Stimulated activated CD4-positive, alpha-beta T cell treated with anti-CD3 and anti-CD28 coated beads, Interleukin-12 subunit alpha, Interleukin-12 subunit beta, amount 100 ng/mL, for 24 hours (primary cell): ENCODE measurements around the gene PLCH2.

ENCODE experiments used
- DNase-seq, 2 experiments: peaks; one replicate each; pipeline ENCODE4 v3.0.0-alpha.2; 2020; ENCODE audit warnings: low read depth in 2 of 2

PLCH2 gene, protein sequence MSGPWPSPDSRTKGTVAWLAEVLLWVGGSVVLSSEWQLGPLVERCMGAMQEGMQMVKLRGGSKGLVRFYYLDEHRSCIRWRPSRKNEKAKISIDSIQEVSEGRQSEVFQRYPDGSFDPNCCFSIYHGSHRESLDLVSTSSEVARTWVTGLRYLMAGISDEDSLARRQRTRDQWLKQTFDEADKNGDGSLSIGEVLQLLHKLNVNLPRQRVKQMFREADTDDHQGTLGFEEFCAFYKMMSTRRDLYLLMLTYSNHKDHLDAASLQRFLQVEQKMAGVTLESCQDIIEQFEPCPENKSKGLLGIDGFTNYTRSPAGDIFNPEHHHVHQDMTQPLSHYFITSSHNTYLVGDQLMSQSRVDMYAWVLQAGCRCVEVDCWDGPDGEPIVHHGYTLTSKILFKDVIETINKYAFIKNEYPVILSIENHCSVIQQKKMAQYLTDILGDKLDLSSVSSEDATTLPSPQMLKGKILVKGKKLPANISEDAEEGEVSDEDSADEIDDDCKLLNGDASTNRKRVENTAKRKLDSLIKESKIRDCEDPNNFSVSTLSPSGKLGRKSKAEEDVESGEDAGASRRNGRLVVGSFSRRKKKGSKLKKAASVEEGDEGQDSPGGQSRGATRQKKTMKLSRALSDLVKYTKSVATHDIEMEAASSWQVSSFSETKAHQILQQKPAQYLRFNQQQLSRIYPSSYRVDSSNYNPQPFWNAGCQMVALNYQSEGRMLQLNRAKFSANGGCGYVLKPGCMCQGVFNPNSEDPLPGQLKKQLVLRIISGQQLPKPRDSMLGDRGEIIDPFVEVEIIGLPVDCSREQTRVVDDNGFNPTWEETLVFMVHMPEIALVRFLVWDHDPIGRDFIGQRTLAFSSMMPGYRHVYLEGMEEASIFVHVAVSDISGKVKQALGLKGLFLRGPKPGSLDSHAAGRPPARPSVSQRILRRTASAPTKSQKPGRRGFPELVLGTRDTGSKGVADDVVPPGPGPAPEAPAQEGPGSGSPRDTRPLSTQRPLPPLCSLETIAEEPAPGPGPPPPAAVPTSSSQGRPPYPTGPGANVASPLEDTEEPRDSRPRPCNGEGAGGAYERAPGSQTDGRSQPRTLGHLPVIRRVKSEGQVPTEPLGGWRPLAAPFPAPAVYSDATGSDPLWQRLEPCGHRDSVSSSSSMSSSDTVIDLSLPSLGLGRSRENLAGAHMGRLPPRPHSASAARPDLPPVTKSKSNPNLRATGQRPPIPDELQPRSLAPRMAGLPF (N-terminal part only)

DNA sequence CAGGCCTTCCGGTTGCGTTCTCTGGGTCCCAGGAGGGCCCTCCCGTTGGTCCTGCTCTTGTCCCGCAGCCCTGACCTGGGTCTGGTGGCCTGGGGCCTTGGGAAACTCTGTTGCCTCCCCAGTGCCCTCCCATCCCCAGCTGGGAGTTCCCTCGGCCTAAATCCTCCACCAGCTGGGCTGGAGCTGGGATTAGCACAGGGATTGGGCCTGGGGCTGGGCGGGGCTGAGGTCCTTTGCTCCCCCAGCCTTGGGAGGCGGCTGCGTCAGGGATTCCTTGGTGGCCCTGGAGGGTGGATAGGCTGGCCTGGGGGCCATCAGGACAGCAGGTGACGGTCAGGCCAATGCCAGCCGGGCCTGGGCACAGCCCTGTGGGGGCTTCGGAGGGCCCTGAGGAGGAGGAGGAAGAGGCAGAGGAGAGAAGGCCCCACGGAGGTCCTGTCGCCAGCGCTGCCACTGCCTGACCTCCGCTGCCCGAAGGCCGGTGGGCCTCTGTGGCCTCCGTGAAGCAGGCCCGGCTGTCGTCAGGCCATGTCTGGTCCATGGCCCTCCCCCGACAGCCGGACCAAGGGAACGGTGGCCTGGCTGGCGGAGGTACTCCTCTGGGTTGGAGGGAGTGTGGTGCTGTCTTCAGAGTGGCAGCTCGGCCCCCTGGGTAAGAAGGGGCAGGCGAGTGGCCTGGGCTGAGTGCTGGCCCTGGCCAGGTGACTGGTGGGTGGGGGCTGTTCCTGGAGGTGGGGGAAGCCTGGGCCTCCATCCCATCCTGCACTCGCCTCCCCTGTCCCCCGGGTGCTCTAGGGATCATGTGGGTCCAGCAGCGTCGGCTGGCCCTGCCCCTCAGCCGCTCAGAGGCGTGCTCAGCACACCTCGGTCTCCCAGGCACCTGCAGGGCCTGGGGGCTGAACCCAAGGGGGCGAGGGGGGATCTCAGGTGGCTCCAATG, at the start of gene PLCH2:
Gene PLCH2, plus strand, starts transcription at position 229 of the 939 bp plus-strand sequence. Its CDS starts 300 bp downstream, at position 529.
- DNase-seq = no peak

DNA sequence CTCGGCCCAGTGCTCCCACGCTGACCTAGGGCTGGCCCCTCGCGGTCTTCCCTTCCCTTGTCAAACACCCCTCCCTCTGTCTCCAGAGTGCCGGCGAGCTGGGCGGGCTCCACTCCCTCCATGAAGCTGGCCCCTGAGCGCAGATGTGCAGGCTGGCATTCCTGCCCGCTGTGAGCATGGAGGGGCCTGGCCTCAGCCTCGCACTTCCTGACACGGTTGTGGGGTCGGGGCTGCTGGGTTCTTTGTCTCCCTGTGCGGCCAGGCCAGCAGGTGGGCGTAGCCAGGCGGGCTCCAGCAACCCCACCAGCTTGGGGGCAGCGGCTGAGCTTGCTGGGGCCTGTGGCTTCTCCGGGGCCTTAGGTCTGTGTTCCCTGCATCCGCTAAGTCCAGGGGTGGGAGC, 49.5 kb upstream of the PLCH2 start:
- DNase-seq = no peak

DNA sequence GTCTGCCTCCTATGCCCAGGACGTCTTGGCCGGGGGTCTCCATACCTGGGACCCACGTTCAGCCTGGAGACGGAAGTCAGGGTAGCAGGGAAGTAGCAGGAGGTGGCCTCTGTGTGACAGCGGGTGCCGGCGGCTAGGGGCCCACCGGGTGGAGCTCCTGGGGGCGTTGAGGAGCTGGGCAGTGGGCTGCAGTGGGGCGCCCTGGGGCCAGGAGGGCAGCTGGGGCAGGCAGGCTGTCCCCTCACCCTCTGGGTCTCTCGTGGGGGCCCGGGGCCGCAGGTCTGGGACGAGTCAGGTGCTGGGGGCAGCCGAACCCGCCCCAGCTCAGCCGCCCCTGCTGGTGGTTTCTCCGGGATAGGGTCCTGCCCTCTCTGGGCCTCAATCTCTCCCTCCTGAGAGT, 49.0 kb upstream of the PLCH2 start:
- DNase-seq = no peak

DNA sequence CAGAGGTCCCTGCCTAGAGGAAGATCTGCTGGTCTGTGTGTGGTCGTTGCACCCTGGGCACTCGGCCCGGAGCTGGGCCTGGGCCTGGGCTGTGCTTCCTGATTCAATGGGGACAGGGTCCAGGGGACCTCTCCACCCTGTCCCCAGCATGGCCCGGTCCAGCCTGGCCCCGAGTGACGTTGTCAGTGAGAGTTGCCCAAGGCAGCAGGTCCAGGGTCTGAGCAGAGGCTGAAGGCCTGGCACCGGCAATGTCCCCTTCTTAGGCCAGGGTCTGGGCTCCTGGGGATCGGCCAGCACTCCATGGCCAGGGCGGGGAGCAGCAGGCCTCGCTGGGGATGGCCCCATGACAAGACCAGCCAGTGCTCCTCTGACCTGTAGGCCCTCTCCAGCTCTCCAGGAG, 48.1 kb upstream of the PLCH2 start:
- no peak for DNase-seq

DNA sequence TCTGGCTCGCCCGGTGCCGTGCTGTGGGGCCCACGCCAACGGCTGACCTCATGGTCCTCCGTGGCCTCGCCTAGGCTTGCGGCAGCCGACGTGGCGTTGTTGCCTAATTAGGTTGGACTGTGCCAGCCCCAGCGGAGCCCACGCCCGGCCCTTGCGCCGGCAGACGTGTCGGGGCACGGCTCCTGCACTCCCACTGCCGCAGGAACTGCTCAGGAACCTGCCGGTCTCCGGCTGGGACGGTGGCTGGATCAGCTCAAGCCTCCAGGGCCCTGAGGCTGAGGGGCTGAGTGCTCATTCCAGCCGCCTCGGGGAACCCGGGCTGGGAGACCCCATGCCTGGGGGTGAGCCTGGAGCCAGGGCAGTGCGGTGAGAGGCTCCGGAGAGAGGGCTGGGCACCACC, 47.6 kb upstream of the PLCH2 start:
- no peak for DNase-seq

DNA sequence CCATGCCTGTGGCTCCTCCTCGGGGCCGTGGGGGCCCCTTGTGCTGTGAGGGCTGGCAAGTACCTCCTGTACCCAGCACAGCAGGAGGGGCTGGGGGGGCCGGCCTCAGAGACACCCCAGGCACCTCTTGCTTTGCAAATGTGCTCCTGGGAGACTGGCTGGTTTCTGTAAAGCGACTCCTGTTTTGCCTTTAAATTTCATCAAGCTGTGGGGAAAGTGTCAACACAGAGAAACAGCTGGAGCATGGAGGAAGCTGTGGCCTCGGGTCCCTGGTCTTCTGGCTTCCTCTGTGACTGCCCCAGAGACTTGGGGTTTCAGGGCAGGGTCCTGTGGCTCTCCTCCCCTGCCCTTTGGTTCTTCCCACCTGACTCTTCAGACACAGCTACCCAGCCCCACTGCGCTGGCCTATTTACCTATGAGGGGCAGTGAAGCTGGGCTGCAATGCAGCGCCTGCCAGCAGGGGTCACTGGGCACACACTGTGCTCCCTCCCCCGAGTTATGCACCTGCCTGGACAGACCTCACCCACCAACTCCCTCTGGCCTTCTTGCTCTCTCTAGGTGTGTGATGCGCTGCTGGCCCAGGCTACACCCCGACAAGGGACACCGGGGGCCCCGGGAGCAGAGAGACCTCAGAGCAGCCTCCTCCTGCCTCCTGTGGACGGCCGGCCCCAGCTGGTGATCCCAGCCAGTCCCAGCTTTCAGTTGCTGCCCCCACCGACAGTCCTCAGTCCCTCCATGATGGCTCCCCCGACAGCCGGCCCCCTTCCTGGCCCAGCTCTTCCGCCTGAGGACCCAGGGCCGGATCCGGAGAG, 46.1 kb upstream of the PLCH2 start:
- no peak for DNase-seq

DNA sequence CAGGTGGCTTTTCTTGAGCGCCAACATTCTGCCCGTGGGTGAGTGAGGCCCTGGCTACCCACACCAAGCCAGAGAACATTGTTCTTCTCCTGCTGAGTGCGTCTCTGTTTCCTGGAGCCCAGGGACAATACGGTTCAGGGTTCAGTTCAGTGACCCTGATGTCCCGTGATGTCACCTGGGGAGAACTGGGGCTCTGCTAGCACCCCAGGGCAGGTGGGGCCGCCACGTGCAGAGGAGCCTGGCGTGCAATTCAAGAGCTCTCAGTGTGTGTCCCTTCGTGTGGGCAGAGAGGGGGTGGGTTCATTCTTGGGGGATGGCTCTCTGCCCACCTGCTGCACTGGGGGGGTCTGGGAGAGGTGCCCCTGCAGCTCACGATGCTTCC, 45.5 kb upstream of the PLCH2 start:
- DNase-seq = no peak

DNA sequence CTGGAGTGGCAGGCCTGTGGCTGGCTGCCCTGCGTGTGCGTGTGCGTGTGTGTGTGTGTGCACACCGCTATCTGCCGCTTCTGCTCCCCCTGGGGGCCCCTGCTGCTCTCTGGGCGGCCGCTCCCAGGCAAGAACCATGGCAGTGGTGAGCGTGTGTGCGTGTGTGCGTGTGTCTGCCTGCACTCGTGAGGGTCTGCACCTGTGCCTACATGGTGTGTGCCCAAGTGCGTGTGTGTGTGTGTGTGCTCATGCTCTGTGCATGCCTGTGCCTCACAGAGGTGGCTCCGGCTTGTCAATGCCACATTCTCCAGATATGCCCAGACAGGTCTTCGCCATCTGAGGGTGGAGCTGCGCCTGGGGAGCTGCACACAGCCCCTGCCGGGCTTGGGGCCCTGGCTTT, 45.0 kb upstream of the PLCH2 start:
- no peak for DNase-seq

DNA sequence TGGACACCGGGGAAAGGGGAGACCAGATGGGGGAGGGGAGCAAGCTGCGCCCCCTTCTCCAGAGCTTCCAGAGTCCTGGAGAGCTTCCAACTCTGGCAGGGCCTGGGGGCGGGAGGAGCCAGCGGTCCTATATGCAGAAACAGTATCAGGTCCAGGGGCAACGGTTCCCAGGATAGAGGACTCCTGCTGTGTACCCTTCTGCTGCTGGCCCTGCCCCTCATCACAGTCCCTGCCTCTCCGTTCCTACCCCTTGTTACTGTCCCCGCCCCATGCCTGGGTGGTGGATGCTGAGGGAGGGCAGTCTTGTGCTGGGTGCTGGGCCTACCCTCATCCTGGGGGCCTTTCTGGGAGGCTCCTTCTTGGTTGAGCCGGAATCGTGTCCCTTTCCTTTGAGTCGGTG, 44.6 kb upstream of the PLCH2 start:
- DNase-seq = no peak

DNA sequence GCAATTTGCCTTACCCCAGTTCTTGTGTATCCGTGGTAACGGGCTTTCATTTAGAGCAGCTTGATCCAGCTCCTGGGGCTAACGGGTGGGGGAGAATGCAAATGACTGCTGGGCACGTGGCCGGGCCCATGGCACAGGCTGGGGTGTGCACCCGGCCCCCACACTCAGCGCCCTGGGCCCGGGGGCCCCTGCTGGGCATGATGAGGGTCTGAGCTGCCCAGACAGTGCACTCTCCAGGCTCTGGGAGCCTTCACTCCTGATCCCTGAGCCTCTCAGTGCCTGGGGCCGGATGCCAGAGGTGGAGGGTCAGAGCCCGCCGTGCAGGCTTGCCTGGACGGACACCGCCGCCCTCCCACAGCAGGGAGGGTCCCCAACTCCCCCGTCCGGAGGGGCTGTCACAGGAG, 43.6 kb upstream of the PLCH2 start:
- DNase-seq = no peak

DNA sequence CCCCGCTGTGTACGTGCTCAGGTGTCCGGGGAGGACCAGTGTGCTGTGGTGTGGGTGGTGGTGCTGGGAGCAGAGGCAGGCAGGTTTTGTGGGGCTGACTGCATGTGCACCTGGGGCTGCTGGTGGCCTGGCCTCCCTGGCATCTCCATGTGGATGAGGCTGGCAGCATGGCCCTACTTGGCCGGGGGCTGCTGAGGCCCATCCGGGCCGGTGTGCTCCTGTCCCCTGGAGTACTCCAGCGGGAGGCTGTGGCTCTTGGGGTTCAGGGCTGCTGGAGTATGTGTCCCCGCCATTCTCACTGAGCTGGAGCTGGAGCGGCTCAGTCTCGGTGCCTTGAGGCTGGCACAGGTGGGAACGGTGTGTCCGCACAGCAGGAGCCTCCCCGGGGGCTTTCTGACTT, 42.9 kb upstream of the PLCH2 start:
- no peak for DNase-seq

DNA sequence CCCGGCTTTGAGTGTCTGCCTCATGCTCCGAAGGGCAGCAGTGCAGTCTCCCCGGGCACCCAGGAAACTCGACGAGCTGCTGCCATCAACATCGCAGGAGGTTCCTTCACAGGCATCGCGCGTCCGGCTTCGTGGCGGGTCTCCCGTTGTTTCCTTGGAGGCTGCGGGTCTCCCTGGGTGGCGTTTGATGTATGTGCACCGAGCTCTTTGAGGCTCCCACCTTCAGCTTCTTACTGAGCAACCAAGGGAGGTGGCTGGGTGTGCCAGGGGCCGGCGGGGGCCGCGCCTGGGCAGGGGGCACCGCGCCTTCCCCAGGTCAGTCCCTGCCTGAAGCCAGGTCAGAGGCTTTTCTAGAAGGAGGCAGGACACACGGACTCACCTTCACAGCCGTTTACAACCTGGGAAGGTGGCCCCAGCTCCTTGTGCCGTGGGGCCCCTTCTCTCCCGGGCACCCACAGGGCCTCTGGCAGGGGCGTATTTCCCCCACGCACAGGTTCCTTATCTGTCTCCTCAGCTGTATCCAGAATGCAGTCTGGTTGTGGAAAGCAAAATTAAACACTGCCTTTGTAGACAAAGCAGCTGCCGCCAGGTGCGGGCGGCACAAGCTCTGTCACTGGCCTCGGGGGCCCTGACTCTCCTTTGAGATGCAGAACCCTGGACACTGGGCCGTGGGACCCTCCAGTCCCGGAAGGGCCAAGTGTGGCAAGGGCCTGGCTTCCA, 42.0 kb upstream of the PLCH2 start:
- no peak for DNase-seq

DNA sequence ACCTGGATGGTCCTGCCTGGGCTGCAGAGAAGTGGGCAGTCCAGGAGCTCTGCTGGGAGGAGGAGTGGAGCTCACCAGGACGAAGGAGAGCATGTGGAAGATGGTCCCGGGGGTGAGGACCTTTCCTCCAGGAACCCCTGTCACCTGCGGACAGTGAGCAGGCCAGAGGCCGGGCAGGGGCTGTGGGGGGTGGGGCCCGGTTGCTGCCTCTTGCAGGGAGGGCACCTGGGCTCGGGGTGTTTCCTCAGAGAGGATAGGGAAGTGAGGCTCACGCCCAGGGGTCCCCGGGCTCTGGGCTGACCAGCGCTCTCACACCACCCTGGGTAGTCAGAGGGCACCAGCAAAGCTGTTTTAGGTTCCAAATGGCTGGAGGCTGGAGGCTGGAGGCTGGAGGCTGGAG, 41.0 kb upstream of the PLCH2 start:
- DNase-seq = no peak

DNA sequence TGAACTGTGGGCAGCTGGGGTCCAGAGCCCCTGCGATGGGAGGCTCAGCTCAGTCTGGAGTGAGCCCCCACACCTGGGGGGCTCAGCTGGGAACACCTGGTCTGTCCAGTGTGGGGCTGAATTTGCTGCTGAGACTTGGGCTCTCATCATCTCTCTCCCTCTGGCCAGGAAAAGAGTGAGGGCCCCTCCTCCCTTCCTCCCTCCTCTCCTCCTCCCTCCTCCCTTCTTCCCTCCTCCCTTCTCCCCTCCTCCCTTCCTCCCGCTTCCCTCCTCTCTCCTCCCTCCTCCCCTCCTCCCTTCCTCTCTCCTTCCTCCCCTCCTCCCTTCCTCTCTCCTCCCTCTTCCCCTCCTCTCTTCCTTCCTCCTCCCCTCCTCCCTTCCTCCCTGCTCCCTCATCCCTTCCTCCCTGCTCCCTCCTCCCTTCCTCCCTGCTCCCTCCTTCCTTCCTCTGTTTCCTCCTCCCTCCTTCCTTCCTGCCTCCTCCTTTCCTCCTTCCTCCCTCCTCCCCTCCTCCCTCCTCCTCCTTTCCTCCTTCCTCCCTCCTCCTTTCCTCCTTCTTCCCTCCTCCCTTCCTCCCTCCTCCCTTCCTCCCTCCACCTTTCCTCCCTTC, 40.2 kb upstream of the PLCH2 start:
- DNase-seq = no peak

DNA sequence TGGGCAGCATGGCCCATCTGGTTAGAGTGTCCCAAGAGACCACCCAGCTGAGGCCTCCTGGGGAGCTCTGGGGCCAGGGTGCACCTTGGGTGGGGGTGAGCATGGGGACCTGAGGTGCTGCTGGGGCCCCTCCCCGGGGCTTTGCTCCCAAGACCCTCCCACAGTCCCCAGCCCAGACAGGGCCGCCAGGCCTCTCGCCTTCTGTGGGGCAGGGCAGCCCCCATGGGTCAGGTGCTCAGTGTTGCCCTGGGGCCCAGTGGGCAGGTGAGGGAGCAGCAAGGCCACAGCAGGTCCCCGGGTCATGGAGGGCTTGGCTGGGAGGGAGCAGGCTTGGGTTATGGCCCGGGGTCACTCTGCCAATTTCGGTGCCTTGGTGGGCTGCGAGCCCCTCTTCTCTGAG, 39.2 kb upstream of the PLCH2 start:
- no peak for DNase-seq

DNA sequence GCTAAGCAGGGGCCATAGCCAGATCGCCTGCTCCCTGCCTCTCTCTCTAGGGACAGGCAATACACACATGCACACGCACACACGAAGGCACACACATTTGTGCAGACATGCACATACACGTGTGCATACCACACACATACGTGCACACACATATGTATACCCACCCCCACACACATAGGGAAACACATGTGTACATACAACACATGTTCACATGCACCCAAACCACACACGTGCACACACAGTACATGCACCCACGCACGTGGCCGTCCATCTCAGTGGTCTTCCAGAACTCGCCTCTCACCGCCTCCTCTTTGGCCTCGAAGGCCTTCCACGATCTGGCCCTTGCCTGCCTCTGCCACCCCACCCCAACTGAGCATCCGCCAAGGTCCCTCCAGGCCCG, 38.5 kb upstream of the PLCH2 start:
- no peak for DNase-seq

DNA sequence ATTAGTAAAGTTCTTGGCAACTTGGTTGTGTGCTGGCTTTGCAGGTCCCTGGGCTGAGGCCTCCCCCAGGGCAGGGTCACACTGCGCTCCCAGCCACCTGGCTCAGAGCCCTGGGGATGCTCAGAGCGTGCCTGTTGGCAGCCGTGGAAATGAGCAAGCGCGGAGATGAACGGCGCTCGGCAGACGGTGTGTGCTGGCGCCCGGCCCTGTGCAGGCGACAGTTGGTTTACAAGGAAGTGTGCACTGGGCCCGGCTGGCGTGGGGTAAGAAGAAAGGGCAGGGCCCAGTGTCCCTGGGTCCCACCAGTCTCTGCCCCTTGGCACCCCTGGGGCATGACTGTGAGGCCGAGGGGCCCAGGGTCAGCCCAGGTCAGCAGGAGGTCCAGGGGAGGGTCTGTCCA, 38.1 kb upstream of the PLCH2 start:
- no peak for DNase-seq

DNA sequence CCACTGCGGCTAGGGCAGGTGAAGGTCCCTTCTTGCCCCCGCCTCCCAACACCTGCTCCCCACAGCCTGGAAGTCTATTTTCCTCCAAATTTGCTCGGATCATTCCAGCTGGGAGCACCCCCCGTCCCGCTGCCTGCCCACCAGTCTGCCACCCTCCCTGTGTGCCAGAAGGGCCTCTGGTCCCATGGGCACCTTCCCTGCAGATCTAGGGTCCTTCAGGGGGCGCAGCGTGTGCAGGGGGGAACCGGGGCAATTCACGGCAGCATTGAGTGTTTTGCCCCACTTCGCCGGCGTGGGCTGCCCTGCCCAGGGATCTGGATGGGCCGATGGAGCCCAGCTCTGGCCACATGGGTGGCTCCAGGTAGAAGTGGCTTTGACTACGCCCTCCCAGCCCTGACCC, 37.4 kb upstream of the PLCH2 start:
- no peak for DNase-seq

DNA sequence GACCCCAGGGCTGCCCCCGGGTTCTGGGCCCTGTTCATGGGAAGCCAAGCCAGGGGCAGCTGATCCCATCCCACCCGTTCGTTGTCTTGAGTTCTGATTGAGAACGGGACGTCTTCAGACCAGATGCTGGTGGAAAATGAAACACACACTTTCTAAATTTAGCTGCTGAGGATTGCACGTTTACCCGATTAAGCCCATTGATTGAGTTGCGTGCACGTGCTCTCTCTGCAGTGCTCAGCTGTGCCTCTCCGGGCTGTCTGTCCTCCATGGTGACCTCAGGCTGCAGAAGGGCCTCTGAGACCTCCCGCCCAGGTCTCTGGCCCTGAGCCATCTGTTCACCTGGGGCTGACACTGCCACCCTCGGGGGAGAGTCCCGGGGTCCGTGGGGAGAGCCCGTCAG, 36.7 kb upstream of the PLCH2 start:
- DNase-seq = no peak
